ENCODE measurements around the gene VAPA.
A peak's percentile ranks its signal among the peaks of the same experiment; 100 is the strongest.

Gene VAPA

DNA sequence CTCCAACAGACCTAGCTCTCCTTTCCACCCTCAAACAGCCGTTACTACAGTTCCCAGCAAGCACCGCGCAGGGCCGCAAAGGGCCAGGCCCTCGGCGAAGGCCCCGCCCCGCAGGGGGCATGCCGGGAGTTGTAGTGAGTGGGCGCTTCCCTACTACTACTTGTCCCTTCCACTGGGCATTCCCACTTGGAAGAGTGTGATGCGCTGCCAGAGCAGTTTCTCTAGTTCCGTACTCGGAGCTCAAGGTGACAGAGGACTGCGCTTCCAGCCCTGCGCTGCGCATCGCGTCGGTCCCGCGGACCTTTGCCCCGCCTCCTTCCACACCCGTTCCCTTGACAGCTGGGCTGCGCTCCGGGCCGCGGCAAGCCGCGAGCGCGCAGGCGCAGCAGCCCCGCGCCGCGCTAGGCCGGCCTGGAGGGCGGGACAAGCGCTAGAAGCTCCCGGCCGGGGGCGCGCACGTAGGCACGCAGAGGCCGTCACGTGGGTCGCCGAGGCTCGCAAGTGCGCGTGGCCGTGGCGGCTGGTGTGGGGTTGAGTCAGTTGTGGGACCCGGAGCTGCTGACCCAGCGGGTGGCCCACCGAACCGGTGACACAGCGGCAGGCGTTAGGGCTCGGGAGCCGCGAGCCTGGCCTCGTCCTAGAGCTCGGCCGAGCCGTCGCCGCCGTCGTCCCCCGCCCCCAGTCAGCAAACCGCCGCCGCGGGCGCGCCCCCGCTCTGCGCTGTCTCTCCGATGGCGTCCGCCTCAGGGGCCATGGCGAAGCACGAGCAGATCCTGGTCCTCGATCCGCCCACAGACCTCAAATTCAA, at the start of gene VAPA:
TSS of gene VAPA (plus strand) at position 491 of the 808 bp plus-strand sequence. CDS start at position 732, 241 bp downstream.
- peak; percentile 93 for DNase-seq

GRCh38 chr18:9865764-9866490, 47.9 kb upstream of the VAPA start:
- DNase-seq = no peak

DNA sequence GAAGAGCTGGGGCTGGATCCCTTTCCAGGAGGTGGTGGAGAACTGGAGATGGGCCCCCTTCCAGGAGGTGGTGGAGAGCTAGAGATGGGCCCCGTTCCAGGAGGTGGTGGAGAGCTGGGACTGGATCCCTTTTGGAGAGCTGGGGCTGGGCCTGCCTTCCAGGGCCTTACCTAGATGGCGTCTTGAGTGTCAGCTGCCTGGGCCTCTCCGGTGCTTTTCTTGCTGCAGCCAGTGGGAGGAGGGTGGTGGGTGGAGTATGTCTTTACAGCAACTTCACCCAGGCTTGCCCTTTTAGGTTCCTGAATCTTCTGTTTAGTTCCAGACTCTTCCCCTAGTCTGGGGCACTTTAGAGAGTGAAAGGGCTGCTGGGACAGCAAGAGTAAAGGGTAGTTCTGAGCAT, 47.2 kb upstream of the VAPA start:
- no peak for DNase-seq

DNA sequence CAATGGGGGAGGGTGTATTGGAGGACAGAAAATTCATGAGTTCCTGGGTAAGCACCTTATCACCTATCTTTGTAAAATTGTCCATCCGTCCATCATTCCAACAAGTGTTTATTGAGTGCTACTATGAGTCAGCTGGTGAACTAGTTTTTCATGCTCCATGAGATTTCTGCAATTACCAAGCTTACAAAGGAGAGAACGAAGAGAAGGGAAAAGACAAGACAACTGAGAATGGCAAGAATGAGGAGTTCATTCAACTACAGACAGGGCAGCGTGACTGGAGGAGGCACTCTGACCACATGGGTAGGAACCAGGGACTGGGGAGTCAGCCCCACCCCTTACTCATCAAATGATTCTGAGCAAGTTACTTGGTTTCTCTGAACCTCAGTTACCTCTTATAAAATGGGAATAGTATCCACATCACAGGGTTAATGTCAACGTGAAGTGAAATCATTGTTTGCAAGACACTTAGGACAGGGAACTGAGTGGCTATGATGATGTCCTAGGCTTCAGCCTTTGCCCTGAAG, 46.7 kb upstream of the VAPA start:
- DNase-seq = no peak

GRCh38 chr18:9868857-9869714, 44.7 kb upstream of the VAPA start:
- DNase-seq = no peak

DNA sequence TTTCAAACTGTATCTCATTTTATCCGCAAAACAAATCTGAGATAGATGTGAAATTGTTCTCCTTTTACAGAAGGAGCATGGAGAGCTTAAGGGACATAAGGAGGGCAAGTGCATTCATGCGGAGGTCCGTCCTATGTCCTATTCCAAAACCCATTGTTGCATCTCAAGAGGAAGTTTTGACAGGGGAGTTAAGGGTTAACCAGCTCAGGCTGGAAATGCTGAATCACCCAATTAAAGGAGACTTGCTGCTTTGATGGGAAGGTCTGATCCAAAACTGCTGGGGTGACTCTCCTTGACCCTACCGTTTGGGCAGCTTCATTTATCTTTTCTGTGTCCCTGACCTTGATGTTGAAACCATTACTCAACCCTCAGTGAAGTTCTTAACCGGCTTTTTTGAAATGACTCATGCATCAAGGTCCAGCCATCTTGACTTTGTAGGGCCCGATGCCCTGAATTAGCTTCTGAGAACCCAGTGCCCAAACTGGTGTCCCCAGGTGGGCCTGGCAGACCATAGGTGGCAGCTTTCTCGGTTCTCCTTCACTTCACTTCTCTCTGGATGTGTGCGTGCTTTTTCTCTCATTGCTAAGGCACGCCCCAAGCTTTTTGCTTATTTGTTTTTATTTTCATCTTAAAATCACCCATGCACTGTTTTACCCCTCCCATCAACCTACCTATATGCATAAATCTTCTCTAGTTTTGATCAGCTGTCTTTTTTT, 43.9 kb upstream of the VAPA start:
- no peak for DNase-seq

- no peak for DNase-seq
These were observed 43.3 kb upstream of the VAPA start for GRCh38 chr18:9870431-9871008.

DNA sequence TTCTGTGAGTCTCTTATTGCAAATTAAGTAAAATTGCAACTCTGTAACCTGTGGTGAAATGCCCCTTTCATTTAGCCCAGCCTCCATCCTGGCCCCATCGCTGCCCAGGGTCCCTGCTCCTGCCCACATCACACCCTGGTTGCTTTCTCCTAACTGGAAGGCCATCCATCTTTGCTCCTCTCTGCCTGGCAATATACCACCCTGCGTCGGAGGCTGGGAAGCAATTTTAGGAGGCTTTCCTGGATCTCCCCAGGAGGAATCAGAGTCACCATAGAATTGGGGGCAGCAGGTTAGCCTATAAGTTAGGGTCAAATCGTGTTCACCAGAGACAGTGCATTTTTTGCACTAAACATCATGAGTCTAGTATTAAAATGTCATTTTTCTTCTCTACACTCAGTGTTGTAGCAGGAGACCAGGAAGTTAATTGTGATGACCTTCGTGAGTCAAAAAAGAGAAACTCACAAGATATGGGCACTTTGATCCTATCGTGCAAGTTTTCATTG, 42.5 kb upstream of the VAPA start:
- DNase-seq = no peak

GRCh38 chr18:9872823-9873222, 41.0 kb upstream of the VAPA start:
- DNase-seq = no peak

DNA sequence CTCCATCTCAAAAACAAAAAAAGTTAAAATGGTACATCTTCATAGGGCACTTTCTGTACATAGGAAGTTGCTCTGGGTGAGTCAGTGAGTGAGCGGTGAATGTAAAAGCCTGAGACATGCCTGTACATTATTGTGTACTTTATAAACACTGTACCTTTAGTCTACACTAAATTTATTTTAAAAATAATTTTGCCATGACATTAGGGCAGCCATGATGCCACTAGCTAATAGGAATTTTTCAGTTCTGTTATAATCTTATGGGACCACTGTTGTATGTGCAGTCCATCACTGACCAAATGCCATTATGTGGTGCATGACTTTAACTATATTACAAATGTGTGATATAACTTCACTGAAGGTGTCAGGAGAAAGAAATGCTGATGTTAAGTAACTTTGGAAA, 39.1 kb upstream of the VAPA start:
- DNase-seq = no peak

- DNase-seq = no peak
These were observed 37.5 kb upstream of the VAPA start for GRCh38 chr18:9876212-9876866.

GRCh38 chr18:9876867-9877654, 36.8 kb upstream of the VAPA start:
- DNase-seq = no peak

- no peak for DNase-seq
These were observed 36.2 kb upstream of the VAPA start for GRCh38 chr18:9877655-9878014.

DNA sequence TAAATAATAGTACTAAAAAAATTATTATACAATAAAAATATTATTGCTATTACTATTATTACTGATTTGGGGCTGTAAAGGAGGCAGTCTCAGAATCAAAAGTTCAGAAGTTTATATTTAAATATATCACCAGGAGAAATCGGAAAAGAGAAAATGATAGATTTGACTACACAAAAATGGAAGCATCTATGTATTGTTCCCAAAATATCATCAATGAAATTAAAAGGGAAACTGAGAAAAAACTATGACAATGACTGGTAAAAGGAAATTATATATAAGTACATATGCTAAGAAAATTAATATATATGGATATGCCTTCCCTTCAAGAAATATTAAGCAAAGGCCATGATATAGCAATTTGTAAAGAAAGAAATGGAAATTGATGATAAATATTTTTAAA, 35.7 kb upstream of the VAPA start:
- no peak for DNase-seq

DNA sequence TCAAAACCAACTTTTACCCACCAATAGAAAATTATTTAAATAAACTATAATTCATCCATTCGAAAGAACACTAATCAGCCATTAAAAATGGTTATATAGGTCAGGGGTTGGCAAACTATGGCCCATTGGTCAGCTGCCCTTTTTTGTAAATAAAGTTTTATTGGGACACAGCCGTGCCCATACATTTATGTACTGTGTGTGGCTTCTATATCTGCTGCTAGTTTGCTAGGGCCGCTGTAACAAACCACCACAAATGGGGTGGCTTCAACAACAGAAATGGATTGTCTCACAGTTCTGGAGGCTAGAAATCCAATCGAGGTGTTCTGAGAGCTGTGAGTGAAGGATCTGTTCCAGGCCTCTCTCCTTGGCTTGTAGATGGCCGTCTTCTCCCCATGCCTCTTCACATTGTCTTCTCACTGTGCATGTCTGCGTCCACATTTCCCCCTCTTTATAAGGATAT, 35.0 kb upstream of the VAPA start:
- no peak for DNase-seq

GRCh38 chr18:9884090-9884489, 29.7 kb upstream of the VAPA start:
- DNase-seq = no peak

DNA sequence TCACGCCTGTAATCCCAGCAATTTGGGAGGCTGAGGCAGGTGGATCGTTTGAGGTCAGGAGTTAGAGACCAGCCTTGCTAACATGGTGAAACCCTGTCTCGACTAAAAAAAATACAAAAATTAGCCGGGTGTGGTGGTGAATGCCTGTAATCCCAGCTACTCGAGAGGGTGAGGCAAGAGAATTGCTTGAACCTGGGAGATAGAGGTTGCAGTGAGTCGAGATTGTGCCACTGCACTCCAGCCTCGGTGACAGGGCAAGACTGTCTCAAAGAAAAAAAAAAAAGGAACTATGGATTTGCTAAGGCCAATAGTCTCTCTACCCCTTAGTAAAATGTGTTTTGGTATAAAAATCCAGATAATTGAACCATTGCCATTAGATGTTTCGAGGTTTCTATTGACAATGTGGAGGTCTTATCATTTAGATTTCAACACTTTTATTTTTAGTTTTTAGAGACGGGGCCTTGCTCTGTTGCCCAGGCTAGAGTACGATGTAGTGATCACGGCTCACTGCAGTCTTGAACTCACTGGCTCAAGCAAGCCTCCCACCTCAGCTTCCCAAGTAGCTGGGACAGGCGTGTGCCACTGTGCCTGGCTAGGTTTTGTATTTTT, 29.2 kb upstream of the VAPA start:
- DNase-seq = no peak

GRCh38 chr18:9885170-9886004, 28.4 kb upstream of the VAPA start, which contains the start of gene TXNDC2:
TXNDC2 (plus strand) TSS chr18:9885973; CDS start chr18:9886681, 708 bp downstream.
- no peak for DNase-seq

GRCh38 chr18:9886005-9886348, 27.8 kb upstream of the VAPA start:
- no peak for DNase-seq
